GM19455 (cell line): ENCODE data around the gene MAP2K6.

Experiments
- ATAC-seq: cut with Tn5 transposase; IDR thresholded peaks from one replicate; pipeline ENCODE4 v1.9.1; 2021; ENCODE audit not compliant: unreplicated experiment

MAP2K6 gene

GRCh38 chr17:69528035-69528434, 113.5 kb downstream of the MAP2K6 start:
- no peak for ATAC-seq

- ATAC-seq = no peak
These were observed 119.2 kb downstream of the MAP2K6 start for GRCh38 chr17:69533481-69534234.

DNA sequence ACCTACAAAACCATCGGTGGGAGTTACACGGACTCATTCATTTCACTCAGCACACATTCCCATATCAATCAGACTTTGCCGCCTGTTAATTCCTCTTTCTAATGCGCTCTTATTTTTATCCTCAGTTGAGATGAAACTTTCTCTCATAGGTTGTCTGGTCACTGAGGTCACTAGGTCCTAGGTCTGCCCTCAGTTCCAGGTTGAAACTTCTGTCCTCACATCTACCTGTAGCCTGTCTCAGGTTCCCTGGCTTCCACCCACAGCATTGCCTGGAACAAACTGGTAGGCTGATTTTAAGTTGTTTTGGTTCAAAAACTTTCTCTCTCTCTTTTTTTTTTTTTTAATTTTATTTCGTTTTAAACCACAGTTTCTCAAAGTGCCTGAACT, 119.7 kb downstream of the MAP2K6 start:
- no peak for ATAC-seq

GRCh38 chr17:69535016-69535570, 120.6 kb downstream of the MAP2K6 start:
- ATAC-seq = no peak

GRCh38 chr17:69538795-69539194, 124.3 kb downstream of the MAP2K6 start:
- no peak for ATAC-seq

DNA sequence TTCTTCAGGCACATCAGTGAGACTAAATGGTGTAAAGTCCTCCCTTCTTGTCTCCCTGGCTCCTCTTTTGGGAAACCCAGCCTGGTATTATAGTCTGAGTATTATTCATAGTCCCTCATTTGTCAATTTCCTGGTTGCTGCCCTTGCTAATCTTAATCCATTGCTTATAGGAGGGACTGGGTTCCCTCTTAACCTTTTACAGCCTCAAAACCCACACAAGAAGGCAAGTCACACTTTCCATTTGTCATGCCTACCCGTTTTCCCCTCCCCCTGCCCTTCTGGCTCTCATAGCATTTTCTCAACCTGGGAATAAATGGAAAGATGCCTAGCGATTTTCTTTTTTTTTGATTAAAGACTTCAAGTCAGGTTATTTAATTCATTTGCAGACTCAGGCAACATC, 124.8 kb downstream of the MAP2K6 start:
- no peak for ATAC-seq

DNA sequence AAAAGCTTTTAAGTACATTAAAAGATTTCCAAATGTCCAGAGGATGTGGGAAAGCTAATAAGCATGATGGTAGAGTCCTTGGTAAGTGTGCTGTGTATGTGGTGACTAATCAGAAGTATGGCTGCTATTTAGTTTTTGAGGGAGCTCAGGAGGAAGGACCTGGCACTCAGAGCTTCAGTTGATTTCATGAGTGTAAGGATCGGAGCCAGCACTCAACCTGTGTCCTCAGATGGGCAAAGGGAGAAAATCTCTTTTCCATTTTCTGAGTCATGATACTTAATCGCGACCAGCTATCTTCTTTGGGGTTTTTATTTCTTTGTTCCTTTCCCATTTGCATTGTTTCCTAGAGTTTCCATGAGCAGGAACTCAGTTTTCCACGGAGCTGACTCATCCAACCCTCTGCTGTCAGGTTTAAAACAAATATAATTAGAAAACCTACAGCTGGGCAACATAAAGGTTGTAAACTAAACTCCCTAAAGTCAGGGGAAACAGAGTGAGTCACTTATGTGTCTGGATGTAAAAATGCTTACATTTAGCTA, 125.4 kb downstream of the MAP2K6 start:
- no peak for ATAC-seq

DNA sequence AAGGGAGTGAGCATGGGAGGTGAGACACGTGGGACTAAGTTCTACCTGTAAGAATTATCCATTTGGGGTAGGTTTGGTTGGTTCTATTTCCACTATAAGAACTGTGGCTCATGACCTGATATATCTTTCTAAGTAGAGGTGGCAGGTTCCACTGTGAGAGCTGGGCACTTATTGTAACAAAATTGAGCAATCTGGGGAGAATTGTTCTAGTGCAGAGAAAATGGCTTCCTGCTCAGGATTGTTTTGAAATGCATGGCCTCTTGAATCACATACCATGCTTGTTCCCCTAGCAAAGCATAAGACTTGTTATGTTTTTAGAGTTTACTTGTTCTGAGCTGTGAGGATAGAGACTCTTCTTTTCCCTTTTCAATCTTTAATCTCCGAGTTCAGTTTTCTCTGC, 125.9 kb downstream of the MAP2K6 start:
- ATAC-seq = no peak

- ATAC-seq = no peak
These were observed 132.7 kb downstream of the MAP2K6 start for GRCh38 chr17:69547230-69547629.

GRCh38 chr17:69547947-69548346, 133.4 kb downstream of the MAP2K6 start:
- ATAC-seq = peak; percentile 70

DNA sequence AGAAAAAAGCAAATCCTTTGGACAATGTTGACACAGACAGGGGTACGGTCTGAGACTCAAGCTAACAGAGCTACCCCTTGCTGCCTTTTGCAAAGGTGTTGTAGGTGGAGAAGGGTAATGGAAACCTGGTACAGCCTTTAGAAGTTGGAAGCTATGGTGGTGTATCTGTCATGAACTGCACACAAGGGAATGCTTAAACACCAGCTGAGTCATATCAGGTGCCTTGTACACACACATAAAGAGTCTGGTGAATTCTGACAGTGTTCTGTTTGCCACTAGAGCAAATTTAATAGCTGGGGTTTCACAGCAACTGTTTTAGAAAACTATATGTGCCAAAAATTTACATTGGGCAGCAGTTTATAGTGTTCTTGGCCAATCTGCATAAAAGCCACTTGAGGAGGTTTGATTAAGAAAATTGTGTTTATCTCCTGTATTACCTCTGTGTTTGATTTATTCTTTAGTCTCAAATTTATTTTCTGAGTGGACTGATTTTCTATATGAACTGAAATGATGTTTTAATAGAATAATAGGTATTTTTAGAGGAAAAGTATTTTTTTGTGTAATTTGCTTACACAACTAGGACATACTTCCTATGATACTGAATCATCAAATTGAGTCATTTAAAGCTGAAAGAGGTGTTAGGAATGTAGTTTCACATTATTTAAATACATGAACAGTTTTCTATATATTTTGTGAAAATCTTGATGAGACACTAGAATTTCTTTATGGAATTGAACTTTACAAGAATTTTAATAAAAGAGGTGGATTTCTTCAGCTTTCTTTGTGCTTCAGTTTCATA, 136.9 kb downstream of the MAP2K6 start:
- ATAC-seq = no peak

- ATAC-seq = no peak
These were observed 138.6 kb downstream of the MAP2K6 start for GRCh38 chr17:69552986-69553667.

DNA sequence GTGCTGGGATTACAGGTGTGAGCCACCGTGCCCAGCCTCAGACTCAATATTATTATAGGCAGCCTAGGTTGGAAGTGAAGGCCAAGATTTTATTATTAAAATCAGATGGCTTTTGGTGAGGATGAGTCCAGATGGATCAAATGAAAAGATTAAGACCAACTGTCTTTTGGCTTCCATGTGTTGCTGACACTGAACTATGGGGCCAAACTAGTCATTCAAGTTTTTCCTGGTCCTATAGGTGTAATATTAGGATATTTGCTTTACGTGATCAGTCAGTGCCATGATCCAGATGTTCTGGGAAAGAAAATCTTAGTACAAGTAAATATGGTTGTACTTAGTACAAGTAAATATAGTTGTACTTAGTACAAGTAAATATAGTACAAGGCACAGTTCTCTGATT, 140.6 kb downstream of the MAP2K6 start:
- no peak for ATAC-seq

- no peak for ATAC-seq
These were observed 142.8 kb downstream of the MAP2K6 start for GRCh38 chr17:69557339-69557738.

- ATAC-seq = no peak
These were observed 144.3 kb downstream of the MAP2K6 start for GRCh38 chr17:69558796-69559195.

GRCh38 chr17:69560987-69561441, 146.5 kb downstream of the MAP2K6 start:
- ATAC-seq = no peak

DNA sequence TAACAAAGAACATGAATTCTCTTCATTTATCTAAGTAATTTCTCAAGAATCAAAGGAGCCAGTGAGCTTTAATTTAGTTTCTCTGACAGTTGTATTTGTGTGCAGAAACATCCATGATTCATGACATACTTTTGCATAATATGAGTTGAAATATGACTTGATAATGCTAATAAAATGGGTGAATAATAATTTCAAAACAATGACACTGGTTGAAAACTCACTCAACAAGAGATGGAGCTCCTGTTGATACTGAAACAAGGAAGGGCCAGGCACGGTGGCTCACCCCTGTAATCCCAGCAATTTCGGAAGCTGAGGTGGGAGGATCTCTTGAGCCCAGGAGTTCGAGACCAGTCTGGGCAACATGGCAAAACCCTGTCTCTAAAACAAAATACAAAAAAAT, 147.0 kb downstream of the MAP2K6 start:
- ATAC-seq = no peak

GRCh38 chr17:69565447-69565846, 150.9 kb downstream of the MAP2K6 start:
- ATAC-seq = no peak

DNA sequence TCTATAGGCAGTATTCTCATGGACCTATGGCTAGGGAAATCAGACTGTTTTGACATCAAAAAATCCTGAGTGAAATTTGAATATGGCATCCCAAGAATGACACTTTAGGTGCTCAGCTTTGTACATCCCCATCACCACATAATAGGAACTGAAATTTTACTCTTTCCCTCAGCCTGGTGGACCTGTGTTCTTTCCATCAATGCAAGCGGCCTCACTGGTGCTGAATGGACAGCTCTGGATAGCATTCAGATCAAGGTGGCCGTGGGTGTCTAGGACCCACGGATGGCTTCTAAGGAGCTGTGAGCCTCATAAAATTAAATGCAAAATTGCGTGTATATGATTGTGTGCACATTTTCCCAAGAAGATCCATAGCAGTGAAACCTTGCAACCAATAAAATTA, 152.6 kb downstream of the MAP2K6 start:
- no peak for ATAC-seq

DNA sequence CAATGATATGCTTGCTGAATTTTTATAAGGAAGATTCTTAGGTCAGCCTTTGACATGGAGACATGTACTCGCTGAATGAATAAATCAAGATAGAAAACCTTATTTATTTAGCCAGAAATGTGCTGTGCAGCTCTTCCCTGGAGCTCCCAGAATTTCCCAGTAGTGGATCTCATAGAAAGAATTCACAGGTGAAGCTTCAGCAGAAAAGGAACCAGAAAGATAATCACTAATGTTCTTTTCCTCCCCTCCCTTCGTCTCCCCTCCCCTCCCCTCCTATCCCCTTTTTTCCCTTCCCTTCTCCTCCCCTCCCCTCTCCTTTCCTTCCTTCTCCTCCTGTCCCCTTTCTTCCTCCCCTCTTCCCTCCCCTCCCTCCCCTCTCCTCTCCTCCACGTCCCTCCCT, 158.2 kb downstream of the MAP2K6 start:
- no peak for ATAC-seq

- ATAC-seq = no peak
These were observed 158.9 kb downstream of the MAP2K6 start for GRCh38 chr17:69573396-69573795.
